PC-3 (cell line): ENCODE data around the gene SDHAF1.

Experiments used
- EZH2 ChIP-seq: fragments of 300-600 bp; sonication (generic); IDR thresholded peaks from one replicate; pipeline ENCODE4 v1.6.1; 2017; ENCODE audit warnings: antibody characterized with exemption, mild to moderate bottlenecking, low read length; ENCODE audit not compliant: unreplicated experiment
- EZH2phosphoT487 ChIP-seq: fragments of 300-600 bp; sonication (generic); IDR thresholded peaks from 2 replicates; pipeline ENCODE4 v1.6.1; 2018; ENCODE audit warnings: mild to moderate bottlenecking, antibody characterized with exemption, low read length, borderline replicate concordance
- TF ChIP-seq, protein P1 (sequence below): fragments of 300-600 bp; sonication (generic); conservative IDR thresholded peaks from 2 replicates; pipeline ENCODE4 v1.5.1; 2017; ENCODE audit warnings: antibody characterized with exemption, low read depth, mild to moderate bottlenecking, low read length

DNA sequence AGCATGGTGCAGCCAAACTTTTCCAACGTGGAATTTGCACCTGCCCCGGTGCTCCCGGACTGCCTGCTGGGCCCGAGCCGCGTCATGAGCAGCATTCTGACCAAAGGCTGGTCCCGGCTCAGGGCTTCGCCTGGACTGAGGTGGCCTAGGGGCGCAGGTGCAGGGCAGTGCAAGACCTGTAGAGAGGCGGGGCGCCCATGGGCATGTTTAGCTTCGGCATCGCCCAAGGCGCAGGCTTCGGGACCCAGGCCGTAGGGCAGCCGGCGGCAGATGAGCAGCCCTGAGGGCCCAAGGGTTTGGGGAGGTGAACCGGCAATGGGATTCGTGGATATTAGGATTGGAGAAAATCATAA is 35.0 kb upstream of the SDHAF1 start:
- TF ChIP-seq, protein P1, sequence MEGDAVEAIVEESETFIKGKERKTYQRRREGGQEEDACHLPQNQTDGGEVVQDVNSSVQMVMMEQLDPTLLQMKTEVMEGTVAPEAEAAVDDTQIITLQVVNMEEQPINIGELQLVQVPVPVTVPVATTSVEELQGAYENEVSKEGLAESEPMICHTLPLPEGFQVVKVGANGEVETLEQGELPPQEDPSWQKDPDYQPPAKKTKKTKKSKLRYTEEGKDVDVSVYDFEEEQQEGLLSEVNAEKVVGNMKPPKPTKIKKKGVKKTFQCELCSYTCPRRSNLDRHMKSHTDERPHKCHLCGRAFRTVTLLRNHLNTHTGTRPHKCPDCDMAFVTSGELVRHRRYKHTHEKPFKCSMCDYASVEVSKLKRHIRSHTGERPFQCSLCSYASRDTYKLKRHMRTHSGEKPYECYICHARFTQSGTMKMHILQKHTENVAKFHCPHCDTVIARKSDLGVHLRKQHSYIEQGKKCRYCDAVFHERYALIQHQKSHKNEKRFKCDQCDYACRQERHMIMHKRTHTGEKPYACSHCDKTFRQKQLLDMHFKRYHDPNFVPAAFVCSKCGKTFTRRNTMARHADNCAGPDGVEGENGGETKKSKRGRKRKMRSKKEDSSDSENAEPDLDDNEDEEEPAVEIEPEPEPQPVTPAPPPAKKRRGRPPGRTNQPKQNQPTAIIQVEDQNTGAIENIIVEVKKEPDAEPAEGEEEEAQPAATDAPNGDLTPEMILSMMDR = no peak
- no peak for TF ChIP-seq EZH2
- TF ChIP-seq EZH2phosphoT487 = no peak
